GM12873 (cell line): ENCODE data around the gene SDK2.

ENCODE experiments used
- CTCF ChIP-seq: IDR thresholded peaks from 2 replicates; pipeline ENCODE4 v1.5.1; 2012; ENCODE audit warnings: low read depth, mild to moderate bottlenecking, moderate library complexity, low read length, control low read depth; ENCODE audit not compliant: insufficient read depth; ENCODE audit errors: missing control alignments

The SDK2 gene

DNA sequence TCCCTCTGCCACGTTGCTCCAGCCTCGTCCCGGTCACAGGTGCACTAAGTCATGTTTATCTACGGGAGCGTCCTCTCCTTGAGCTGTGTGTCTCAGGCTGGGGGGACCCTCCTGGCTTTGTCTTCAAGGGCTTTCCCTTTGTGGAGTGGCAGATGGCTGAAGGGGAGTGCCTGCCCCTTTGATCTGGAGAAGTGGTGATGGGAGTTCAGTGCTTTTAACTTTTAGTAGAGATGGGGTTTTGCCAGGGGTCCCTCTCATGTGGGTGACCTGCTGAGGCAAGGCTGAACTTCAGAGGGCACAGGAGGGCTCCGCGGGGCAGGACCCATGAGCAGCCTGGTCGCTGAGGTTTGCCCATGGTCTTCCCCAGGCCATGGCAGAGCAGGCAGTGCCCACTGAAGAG, 259.3 kb downstream of the SDK2 start:
- TF ChIP-seq CTCF, result no peak

DNA sequence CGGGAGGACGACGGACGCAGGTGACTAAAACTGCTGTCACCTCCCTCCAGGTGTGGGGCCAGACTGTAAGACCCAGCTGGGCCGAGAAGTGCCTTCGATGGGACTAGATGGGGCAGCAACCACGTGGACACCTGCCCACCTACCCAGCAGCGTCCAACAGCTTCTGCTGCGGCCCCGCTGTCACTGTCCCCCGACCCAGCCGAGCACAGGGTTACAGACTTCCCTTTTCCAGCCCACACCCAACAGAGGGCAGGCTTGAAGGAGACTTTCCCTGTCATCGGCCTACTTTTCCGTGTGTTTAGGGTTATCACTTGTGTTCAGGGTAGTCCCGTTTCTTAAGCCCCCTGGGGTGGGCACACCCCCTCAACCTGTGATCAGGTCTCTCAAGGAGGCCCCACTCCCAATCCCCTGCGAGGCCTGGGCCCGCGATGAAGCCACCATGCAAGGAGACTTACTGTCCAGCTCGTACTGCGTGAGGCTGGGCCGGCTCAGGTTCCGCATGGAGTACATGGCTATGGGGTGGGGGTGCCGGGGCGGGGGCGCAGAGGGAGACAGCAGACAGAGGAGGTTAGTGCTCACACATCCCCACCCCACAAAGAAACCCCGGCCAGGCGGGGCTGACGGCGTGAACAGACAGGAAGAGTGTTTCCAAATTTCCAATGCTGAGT, 263.7 kb downstream of the SDK2 start:
- no peak for TF ChIP-seq CTCF

DNA sequence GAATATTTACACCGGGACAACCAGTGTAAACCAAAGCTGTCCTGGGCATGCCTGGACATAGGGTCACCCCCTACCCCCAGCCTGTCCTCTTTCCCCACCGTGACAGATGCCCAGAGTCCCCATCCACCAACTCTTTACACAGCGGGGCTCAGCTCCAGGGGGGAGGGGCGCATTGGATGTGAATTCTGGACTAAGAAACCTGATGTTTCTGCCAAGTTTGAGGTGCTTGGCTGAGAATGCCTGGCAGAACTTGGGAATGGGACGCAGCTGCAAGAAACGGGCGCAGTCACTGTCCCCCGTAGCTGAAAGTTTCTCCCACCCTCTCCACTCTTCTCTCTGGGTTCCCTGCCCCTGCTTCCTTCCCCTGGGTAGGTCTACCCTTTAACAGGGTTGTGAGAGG, 264.4 kb downstream of the SDK2 start:
- TF ChIP-seq CTCF, result no peak

GRCh38 chr17:73378974-73379470, 265.2 kb downstream of the SDK2 start:
- no peak for TF ChIP-seq CTCF

DNA sequence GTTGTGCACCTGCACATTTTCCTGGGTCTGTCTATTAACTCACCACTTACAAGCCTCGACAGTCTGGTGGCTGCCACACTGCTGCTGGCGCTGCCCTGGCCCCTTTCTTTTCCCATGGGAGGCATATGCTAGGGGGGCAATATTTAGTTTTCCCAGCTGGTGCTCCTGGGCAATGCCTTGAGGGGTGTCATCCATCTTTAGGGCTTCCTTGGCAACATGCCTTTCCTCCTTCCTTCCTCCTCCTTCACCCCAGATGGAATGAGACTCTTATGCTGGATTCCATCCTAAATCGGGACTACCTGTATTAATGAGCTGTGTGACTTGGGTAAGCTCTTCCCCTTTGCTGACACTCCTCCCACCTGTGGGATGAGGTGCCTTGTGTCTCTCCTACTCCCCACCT, 267.6 kb downstream of the SDK2 start:
- no peak for TF ChIP-seq CTCF

DNA sequence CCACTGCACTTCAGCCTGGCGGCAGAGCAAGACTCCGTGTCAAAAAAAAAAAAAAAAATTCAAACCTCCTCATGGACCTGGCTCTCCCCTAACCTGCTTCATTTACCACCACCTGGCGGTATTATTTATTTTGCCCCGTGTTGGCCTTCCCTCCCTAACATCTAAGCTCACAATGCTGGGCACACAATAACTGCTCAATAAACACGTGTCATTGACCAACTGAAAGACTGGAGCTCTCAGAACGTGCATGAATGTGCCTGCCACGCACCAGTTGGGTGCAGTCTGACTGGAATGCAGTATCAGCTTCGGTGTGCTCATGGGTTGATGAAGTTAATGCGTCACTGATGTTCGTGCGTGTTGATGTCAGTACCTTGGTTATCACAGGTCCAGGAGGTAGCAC, 268.1 kb downstream of the SDK2 start:
- TF ChIP-seq CTCF, result no peak

DNA sequence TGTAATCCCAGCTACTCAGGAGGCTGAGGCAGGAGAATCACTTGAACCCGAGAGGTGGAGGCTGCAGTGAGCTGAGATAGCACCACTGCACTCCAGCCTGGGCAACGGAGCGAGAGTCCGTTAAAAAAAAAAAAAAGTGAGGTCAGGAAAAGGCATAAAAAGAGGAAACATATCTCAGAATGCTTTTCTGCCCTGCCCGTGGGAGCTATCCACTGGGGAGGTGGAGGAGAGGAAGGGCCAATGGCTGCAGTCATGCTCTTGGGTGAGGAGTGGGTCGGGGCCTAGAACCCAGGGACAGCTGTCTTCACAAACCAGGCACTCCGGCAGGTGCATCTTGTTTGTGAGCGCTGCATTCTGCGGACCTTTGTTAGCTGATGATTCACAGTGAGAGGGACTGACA, 272.4 kb downstream of the SDK2 start:
- TF ChIP-seq CTCF, result no peak

DNA sequence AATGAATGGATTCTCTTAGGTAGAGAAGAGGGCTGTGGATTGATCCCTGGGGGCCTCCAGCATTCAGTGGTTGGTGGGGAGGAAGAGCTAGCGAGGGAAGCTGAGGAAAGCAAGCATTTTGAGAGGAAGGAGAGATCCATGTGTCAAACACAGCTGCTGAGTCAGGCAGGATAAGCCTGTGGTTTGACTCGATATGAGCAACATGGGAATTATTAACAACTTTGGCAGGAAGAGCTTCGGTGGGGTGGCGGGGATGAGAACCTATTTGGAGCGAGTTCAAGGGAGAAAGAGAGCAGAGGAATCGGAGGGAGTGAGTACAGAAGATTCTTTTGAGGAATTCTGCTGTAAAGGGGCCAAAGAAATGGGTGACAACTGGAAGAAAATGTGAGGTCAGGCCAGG, 273.0 kb downstream of the SDK2 start:
- TF ChIP-seq CTCF, result no peak
